ENCODE data around the gene PVALEF. TPM values are rescaled to one million over a fixed set of nuclear protein-coding genes. Genes with fewer than 3 reads are reported as not detected.

Gene PVALEF
- total RNA-seq, 1 donor from 2014 or later, result not detected

GRCh38 chr17:81119223-81120148 is 45.8 kb upstream of the PVALEF start:
- H3K9me3 ChIP-seq, result no peaks in the 10 kb centered on the region
- ATAC-seq (peak; percentile 66 to 76), DNase-seq (peak; percentile 86)
- intact Hi-C loops (cut with DNase I), result no loop called here
- peak overlapping the region; percentile 33 for H3K4me3 ChIP-seq
- peaks cover 4% of the 10 kb centered on the region for H3K4me1 ChIP-seq
- peaks cover 38% of the 10 kb centered on the region for H3K36me3 ChIP-seq
- H3K27me3 ChIP-seq (ENCODE audit: low read depth), result no peaks in the 10 kb centered on the region
- no peak for TF ChIP-seq CTCF (IDR thresholded peaks at IDR 0.05)
- H3K27ac ChIP-seq, result peak overlapping the region; percentile 56

- Histone ChIP-seq H3K9me3 (no peaks in the 10 kb centered on the region), H3K27ac (peak overlapping the region; percentile 56), H3K27me3 (ENCODE audit: low read depth) (no peaks in the 10 kb centered on the region), H3K4me3 (no peak overlapping the region), H3K4me1 (peaks cover 4% of the 10 kb centered on the region), H3K36me3 (peaks cover 35% of the 10 kb centered on the region)
- no peak for TF ChIP-seq CTCF (IDR thresholded peaks at IDR 0.05)
- DNase-seq (no peak), ATAC-seq (no peak)
- intact Hi-C loops (cut with DNase I), result no loop called here
These were observed 45.2 kb upstream of the PVALEF start for GRCh38 chr17:81120149-81120484.

GRCh38 chr17:81120695-81121621 is 44.3 kb upstream of the PVALEF start:
- Histone ChIP-seq H3K4me1 (peaks cover 4% of the 10 kb centered on the region), H3K4me3 (no peak overlapping the region), H3K27me3 (ENCODE audit: low read depth) (no peaks in the 10 kb centered on the region), H3K27ac (no peak overlapping the region), H3K9me3 (no peaks in the 10 kb centered on the region), H3K36me3 (peaks cover 27% of the 10 kb centered on the region)
- DNase-seq (no peak), ATAC-seq (no peak)
- no peak for TF ChIP-seq CTCF (IDR thresholded peaks at IDR 0.05)
- intact Hi-C loops (cut with DNase I), result no loop called here

- Histone ChIP-seq H3K4me3 (no peak overlapping the region), H3K27ac (no peak overlapping the region), H3K9me3 (no peaks in the 10 kb centered on the region), H3K27me3 (ENCODE audit: low read depth) (no peaks in the 10 kb centered on the region), H3K36me3 (peaks cover 23% of the 10 kb centered on the region), H3K4me1 (peaks cover 4% of the 10 kb centered on the region)
- intact Hi-C loops (cut with DNase I), result no loop called here
- ATAC-seq (no peak), DNase-seq (no peak)
- TF ChIP-seq CTCF (IDR thresholded peaks at IDR 0.05), result no peak
These were observed 43.2 kb upstream of the PVALEF start for GRCh38 chr17:81121841-81122733.
